Muscle of arm (tissue), 12 donors: Measurements from ENCODE around the gene NAPG. TPM values are rescaled to one million over a fixed set of nuclear protein-coding genes. Genes with fewer than 3 reads are reported as not detected.
"Not testable (repeated sequence)": the region's sequence is repeated elsewhere in the genome, so short reads cannot be mapped to it uniquely, and the experiment has no call there.

Source experiments
- DNase-seq: peaks from one replicate; pipeline ENCODE4 v3.0.0-alpha.2; 2013
- polyA plus RNA-seq, 12 donors: library from polyadenylated mRNA; unstranded; fragments of 120-200 nt; gene quantifications; one replicate each; pipeline ENCODE4 v1.2.1, GENCODE V29; 2013; ENCODE audit not compliant: insufficient read length in 12 of 12

The NAPG gene
- polyA plus RNA-seq, 12 donors, result 12.5 to 27.7 (median 21.0) TPM; not detected in 1

- no peak for DNase-seq
Observed at GRCh38 chr18:10544093-10544748, 18.4 kb downstream of the NAPG start.

DNA sequence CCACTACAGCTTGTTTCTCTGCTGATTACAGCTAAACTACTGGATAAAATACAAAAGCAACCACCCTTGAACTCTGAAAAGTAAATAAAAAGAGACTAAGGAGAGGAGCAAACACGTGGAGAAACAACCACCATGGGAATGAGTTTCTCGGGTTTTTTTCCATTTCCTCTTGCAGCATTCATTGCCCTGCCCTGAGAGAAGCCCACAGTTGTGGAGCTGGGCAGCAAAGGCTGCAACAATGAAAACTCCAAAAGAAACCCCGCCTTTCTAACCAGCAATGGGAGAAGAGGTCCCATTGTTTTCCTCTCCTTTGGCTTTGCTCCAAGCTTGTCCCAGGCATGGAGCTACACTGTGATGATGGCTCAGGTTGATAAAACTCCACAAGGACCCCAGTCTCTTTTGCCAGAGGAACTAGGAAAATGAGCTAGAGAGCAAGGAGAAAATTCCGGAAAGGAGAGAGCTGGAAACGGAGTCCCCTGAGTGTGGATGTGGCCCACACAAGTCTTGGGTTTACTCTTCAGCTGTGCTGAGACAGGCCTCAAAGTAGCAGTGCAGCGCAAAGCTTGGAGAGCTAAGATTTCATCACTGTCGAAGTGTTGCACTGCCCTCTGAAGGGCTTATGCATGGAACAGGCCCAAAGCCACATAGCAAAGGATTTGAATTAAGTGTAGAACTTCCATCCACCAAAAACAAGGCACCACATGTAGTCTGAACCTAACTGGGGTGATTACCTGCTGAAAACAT is 20.9 kb downstream of the NAPG start:
- no peak for DNase-seq

GRCh38 chr18:10552226-10552625 is 26.4 kb downstream of the NAPG start:
- no peak for DNase-seq

DNA sequence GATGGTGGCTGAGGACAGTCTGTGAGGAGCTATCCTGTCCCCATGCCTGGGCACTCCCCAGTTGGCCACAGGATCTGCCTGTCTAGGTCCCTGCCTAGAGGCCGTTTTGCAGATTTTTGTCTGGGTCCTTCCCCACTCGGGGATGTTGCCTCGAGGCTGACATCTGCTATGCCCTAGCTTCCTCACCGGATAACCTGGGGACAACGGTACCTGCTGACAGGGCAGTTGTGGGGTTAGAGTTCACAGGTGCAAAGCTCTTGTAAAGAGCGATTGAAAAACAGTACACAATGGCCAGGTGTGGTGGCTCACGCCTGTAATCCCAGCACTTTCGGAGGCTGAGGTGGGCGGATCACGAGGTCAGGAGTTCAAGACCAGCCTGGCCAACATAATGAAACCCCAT is 30.4 kb downstream of the NAPG start:
- DNase-seq, result not testable (repeated sequence)

DNA sequence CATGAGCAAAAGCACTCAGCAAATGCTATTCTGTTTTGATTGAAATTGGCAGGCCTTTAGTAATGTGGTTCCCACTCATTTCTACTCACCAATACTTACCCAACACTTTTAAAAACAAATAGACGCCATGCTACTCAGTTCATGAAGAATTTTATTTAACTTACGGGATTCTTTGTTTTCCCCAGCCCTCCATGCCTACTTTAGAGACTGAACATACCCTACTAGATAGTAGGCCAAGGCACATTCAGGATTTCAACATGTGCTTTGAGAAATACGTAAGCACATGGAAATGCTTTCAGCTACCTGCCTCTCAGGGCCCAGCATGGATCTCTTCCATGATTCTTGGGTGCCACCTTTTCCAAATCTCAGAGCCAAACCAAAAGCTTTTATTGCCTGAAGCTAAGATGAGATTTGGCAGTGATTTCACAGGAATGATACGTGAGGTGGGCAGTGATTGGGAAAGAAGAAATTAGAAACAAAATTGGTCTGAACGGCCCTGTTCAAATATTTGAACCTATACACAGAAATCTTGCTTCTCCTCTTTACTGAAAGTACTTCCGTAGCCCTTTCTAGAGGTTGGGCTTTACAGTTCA is 31.4 kb downstream of the NAPG start:
- no peak for DNase-seq

DNA sequence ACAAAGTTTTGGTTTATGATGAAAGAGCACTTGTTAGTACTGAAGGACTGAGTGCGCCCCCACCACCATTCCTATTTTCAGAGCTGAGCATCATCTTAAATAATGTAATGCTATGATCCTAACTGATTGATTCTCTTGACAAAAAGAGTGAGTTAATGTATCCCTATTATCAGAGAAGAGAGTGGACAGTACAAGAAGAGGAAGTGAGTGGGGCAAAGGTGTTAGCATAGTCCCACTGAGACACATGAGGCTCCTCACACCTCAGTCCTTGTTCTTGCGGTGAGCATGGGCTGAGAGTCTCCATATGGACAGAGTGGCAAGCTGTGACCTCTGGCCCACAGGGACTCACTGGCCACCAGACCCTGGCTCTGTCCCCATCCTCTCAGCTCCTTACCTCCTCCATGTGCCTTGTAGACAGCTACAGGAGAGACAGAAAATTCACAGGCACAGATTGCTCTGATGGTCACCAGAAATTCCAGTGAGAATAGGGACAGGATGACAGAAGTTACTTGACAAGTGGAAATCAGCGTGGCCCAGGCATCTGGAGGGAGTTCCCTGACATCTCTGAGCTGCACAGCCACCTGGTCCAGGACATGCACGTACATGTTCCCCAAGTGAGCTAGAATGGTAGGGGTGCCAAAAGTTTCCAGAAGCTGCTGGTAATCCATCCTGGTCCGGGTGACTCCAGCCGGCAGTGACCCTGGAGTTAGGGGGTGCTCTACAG is 32.6 kb downstream of the NAPG start:
- no peak for DNase-seq

GRCh38 chr18:10558967-10559298 is 33.1 kb downstream of the NAPG start:
- no peak for DNase-seq

GRCh38 chr18:10559553-10560451 is 34.0 kb downstream of the NAPG start:
- DNase-seq, result no peak

GRCh38 chr18:10560452-10561045 is 34.7 kb downstream of the NAPG start:
- peak; percentile 88 for DNase-seq

DNA sequence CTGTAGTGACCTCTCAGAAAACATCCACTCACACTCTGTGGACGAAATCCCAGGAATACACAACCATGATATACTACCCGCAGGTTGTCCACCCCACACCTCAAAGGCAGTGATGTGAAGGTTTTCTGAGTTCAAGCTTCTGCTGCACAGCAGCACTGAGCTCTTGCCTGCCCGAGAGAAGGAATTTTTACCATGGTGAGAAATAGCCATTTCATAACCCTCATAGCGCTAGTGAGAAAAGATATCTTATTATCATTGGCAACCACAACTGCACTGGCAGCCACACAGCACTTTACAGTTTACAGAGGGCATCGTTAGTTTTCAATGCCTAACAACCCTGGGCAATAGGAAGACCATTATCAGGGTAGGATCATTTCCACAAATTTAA is 36.9 kb downstream of the NAPG start:
- DNase-seq, result no peak

GRCh38 chr18:10563886-10564285 is 38.1 kb downstream of the NAPG start:
- DNase-seq, result no peak

DNA sequence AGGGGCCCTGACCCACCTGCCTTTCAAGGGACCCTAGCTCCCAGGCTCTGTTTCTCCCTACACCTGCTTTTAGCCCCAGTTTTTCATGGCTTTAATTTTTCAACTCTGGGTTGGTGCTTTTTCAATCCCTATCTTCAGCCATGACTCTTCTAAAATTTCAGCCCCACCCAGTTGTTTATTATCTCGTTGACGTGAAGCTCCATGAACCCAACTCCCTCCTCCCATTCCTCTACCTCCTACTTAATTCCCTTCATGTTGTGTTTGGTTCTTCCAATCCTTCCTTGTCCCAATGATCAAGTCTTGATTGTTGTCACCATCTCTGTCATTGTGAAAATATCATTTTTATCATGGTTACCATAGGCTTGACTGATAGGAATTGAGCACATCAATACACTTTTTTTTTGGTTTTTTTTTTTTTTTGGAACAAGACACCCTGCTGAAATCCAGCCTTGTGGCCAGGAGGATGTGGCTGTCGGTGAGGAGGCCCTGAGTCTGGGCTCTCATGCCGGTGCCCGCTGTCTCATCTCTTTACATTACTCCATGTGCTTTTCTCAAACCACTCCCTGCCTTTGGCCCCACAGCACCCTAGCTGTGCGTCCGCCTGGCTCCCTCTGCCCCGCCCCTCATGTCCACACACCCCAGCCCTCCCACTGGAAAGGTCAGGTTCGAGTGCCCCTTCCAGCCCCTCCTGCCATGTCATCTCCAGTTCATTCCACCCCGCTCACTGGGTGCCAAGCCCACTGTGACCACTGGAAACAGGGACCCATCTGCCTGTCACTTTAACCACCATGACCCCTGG is 39.3 kb downstream of the NAPG start:
- no peak for DNase-seq

DNA sequence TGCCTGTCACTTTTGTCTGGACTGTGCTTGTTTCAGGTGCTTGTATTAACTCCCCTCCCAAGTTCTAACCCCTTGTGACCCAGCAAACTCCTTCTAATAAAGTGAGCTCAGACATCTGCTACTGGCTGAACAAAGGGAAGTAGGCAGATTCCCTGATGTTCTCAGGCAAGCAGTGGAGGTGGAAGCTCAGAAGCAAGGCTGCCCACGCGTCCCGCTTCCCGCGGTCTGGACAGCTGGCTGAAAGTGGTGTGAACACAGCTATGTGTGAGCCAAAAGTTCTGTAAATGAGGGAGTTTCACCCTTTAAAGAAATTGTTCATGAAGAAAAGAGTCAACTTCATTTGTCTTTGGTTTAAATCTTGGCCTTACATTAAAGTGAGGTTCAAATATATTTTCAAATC is 40.0 kb downstream of the NAPG start:
- no peak for DNase-seq

GRCh38 chr18:10566390-10566789 is 40.6 kb downstream of the NAPG start:
- no peak for DNase-seq

DNA sequence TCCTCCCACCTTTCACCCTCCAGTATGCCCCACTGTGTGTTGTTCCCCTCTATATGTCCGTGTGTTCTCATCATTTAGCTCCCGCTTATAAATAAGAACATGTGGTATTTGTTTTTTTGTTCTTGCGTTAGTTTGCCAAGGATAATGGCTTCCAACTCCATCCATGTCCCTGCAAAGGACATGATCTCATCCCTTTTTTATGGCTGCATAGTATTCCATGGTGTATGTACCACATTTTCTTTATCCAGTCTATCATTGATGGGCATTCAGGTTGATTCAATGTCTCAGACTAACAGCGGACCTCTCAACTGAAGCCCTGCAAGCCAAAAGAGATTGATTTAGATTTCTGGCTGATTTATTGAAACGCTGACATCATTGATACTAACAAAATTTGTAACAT is 44.1 kb downstream of the NAPG start:
- DNase-seq, result not testable (repeated sequence)

DNA sequence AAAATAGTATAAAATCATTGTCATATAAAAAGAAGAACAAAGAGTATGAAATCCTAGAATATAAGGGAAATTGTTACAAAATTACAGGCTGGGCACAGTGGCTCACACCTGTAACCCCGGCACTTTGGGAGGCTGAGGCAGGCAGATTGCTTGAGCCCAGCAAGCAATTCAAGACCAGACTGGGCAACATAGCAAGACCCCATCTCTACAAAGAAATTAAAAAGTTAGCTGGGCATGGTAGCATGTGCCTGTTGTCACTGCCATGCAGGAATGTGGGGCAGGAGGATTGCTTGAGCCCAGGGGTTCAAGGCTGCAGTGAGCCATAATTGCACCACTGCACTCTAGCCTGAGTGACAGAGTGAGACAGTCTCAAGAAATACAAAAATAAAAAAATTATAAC is 44.8 kb downstream of the NAPG start:
- DNase-seq, result no peak

DNA sequence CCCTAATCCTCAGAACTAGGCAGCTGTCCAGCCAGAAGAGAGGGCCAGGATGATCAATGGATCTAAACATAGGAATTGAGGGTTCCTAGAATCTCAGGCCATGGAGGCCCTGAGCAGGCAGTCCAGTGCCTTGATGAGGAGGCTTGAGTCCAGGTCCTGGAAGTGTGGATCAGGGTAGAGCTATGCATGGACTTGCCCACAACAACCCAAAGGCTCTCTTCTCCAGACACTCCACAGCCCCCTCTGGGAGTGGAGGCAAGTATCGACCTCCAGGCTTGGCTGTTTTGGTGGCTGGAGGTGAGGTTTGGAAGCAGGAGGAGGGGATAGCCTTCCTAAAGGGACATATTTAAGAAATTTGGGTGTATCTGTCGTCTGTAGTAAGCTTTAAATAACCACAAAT is 45.7 kb downstream of the NAPG start:
- no peak for DNase-seq

GRCh38 chr18:10573261-10573660 is 47.4 kb downstream of the NAPG start:
- DNase-seq, result not testable (repeated sequence)

DNA sequence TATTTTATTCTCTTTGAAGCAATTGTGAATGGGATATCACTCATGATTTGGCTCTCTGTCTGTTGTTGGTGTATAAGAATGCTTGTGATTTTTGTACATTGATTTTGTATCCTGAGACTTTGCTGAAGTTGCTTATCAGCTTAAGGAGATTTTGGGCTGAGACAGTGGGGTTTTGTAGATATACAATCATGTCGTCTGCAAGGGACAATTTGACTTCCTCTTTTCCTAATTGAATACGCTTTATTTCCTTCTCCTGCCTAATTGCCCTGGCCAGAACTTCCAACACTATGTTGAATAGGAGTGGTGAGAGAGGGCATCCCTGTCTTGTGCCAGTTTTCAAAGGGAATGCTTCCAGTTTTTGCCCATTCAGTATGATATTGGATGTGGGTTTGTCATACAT is 48.6 kb downstream of the NAPG start:
- not testable (repeated sequence) for DNase-seq

DNA sequence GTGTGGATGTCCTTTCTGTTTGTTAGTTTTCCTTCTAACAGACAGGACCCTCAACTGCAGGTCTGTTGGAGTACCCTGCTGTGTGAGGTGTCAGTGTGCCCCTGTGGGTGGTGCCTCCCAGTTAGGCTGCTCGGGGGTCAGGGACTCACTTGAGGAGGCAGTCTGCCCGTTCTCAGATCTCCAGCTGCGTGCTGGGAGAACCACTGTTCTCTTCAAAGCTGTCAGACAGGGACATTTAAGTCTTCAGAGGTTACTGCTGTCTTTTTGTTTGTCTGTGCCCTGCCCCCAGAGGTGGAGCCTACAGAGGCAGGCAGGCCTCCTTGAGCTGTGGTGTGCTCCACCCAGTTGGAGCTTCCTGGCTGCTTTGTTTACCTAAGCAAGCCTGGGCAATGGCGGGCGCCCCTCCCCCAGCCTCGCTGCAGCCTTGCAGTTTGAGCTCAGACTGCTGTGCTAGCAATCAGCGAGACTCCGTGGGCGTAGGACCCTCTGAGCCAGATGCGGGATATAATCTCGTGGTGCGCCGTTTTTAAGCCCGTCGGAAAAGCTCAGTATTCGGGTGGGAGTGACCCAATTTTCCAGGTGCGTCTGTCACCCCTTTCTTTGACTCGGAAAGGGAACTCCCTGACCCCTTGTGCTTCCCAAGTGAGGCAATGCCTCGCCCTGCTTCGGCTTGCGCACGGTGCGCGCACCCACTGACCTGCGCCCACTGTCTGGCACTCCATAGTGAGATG is 52.2 kb downstream of the NAPG start:
- DNase-seq, result not testable (repeated sequence)
